NT2/D1 (cell line): ENCODE results near the gene ZNF385B.

Source experiments
- SUZ12 ChIP-seq: IDR thresholded peaks from 2 replicates; pipeline ENCODE4 v1.6.1; 2011; ENCODE audit not compliant: insufficient read length, insufficient read depth; ENCODE audit errors: extremely low read depth
- YY1 ChIP-seq: IDR thresholded peaks from 2 replicates; pipeline ENCODE4 v1.6.1; 2011; ENCODE audit not compliant: insufficient read length, insufficient read depth
- ZNF274 ChIP-seq: IDR thresholded peaks from 2 replicates; pipeline ENCODE4 v1.6.1; 2011; ENCODE audit warnings: mild to moderate bottlenecking, low read depth, low read length

DNA sequence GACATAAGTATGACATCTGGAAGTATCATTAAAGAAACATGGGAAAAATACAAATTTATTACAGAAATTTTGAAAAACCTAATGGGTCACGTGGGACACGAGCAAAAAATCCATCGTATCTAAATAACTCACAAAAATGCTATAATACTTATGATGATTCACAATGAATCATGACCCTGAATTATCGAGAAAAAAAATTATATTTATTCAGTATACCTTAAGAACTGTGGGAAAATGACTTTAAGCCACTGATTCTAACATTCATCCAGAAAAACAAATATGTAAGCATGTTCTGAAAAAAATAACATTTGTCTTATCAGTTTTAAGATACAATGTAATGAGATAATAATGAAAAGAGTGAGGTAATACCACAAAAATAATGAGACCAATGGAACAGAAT is 51.8 kb downstream of the ZNF385B start:
- no peak for TF ChIP-seq YY1
- no peak for TF ChIP-seq ZNF274
- no peak for TF ChIP-seq SUZ12
